ENCODE results near the gene CDKN2C.
"Not testable (repeated sequence)": the region's sequence is repeated elsewhere in the genome, so short reads cannot be mapped to it uniquely, and the experiment has no call there.

Gene CDKN2C

GRCh38 chr1:50981741-50982140 lies 11.7 kb downstream of the CDKN2C start:
- no peak for DNase-seq

- DNase-seq = no peak
Observed at GRCh38 chr1:50982611-50983010, 12.6 kb downstream of the CDKN2C start.

- DNase-seq = no peak
Observed at GRCh38 chr1:50983219-50983802, 13.3 kb downstream of the CDKN2C start.

GRCh38 chr1:50985094-50985493 lies 15.0 kb downstream of the CDKN2C start:
- no peak for DNase-seq

GRCh38 chr1:50986653-50987052 lies 16.6 kb downstream of the CDKN2C start:
- no peak for DNase-seq

GRCh38 chr1:50989694-50990093 lies 19.6 kb downstream of the CDKN2C start:
- DNase-seq = no peak

GRCh38 chr1:50992532-50993318 lies 22.7 kb downstream of the CDKN2C start:
- no peak for DNase-seq

GRCh38 chr1:50993645-50994044 lies 23.6 kb downstream of the CDKN2C start:
- no peak for DNase-seq

GRCh38 chr1:50994997-50995396 lies 25.0 kb downstream of the CDKN2C start:
- DNase-seq = no peak

GRCh38 chr1:50995651-50996050 lies 25.6 kb downstream of the CDKN2C start:
- DNase-seq = no peak

GRCh38 chr1:50996083-50996482 lies 26.0 kb downstream of the CDKN2C start:
- no peak for DNase-seq

GRCh38 chr1:50999375-50999774 lies 29.3 kb downstream of the CDKN2C start:
- DNase-seq = not testable (repeated sequence)

GRCh38 chr1:51000160-51000559 lies 30.1 kb downstream of the CDKN2C start:
- no peak for DNase-seq

GRCh38 chr1:51000651-51001050 lies 30.6 kb downstream of the CDKN2C start:
- DNase-seq = no peak

- DNase-seq = no peak
Observed at GRCh38 chr1:51002516-51002915, 32.5 kb downstream of the CDKN2C start.

GRCh38 chr1:51005549-51005948 lies 35.5 kb downstream of the CDKN2C start:
- not testable (repeated sequence) for DNase-seq

GRCh38 chr1:51009381-51009780 lies 39.3 kb downstream of the CDKN2C start:
- no peak for DNase-seq

- no peak for DNase-seq
Observed at GRCh38 chr1:51014878-51015277, 44.8 kb downstream of the CDKN2C start.

- no peak for DNase-seq
Observed at GRCh38 chr1:51019811-51020210, 49.8 kb downstream of the CDKN2C start.
